Neuronal stem cell (in vitro differentiated cells): ENCODE data around the gene PDZD2.

Source experiments
- DNase-seq: peaks from one replicate; pipeline ENCODE4 v3.0.0-alpha.2; 2013; ENCODE audit warnings: low spot score
- H2AFZ ChIP-seq: one replicate; pipeline ENCODE4 v1.6.1; 2013; ENCODE audit warnings: mild to moderate bottlenecking, low read length, inconsistent platforms
- H2AK5ac ChIP-seq: 2 replicates; pipeline ENCODE4 v1.6.1; 2013; ENCODE audit warnings: low read depth, mild to moderate bottlenecking, inconsistent platforms, low read length, moderate library complexity, mixed read lengths
- H2BK120ac ChIP-seq: 2 replicates; pipeline ENCODE4 v1.6.1; 2013; ENCODE audit warnings: low read depth, mild to moderate bottlenecking, inconsistent platforms, low read length, moderate library complexity, mixed read lengths
- H2BK12ac ChIP-seq: one replicate; pipeline ENCODE4 v1.6.1; 2013; ENCODE audit warnings: low read length, inconsistent platforms
- H2BK15ac ChIP-seq: 2 replicates; pipeline ENCODE4 v1.6.1; 2013; ENCODE audit warnings: mild to moderate bottlenecking, low read length, inconsistent platforms, mixed read lengths
- H2BK5ac ChIP-seq: one replicate; pipeline ENCODE4 v1.6.1; 2013; ENCODE audit warnings: inconsistent platforms, mild to moderate bottlenecking, low read length, moderate library complexity
- H3K14ac ChIP-seq: one replicate; pipeline ENCODE4 v1.6.1; 2013; ENCODE audit warnings: low read length, inconsistent platforms
- H3K18ac ChIP-seq: 2 replicates; pipeline ENCODE4 v1.6.1; 2013; ENCODE audit warnings: low read length, inconsistent platforms
- H3K23ac ChIP-seq: 2 replicates; pipeline ENCODE4 v1.6.1; 2013; ENCODE audit warnings: low read depth, mild to moderate bottlenecking, mixed read lengths, low read length, inconsistent platforms; ENCODE audit not compliant: poor library complexity
- H3K27ac ChIP-seq: replicated peaks from 3 replicates; pipeline ENCODE4 v1.5.1; 2013; ENCODE audit warnings: low read length, inconsistent platforms
- H3K27me3 ChIP-seq, 3 experiments: 2 replicates each; pipeline ENCODE4 v1.6.1; 2013; ENCODE audit warnings: low read length in 3 of 3, mild to moderate bottlenecking in 2 of 3, inconsistent platforms in 1 of 3, low read depth in 1 of 3, mixed read lengths in 1 of 3, moderate library complexity in 1 of 3; ENCODE audit not compliant: control insufficient read depth in 3 of 3, insufficient read depth in 3 of 3
- H3K36me3 ChIP-seq, 2 donors: replicated peaks in 1 of 2; 2 replicates each; pipeline ENCODE4 v1.6.1; 2013; ENCODE audit warnings: low read length in 2 of 2; ENCODE audit not compliant: control insufficient read depth in 2 of 2, insufficient read depth in 2 of 2
- H3K4ac ChIP-seq: 2 replicates; pipeline ENCODE4 v1.6.1; 2013; ENCODE audit warnings: inconsistent platforms, mild to moderate bottlenecking, low read length, moderate library complexity
- H3K4me1 ChIP-seq, 2 donors: 1 replicate in 1 of 2; 2 replicates in 1 of 2; pipeline ENCODE4 v1.6.1; 2013; ENCODE audit warnings: low read length in 2 of 2, low read depth in 1 of 2; ENCODE audit not compliant: control insufficient read depth in 2 of 2, insufficient read depth in 1 of 2
- H3K4me2 ChIP-seq: one replicate; pipeline ENCODE4 v1.6.1; 2013; ENCODE audit warnings: mild to moderate bottlenecking, low read length, inconsistent platforms; ENCODE audit not compliant: insufficient read depth, poor library complexity, severe bottlenecking
- H3K4me3 ChIP-seq, 2 donors: 2 replicates each; pipeline ENCODE4 v1.5.1; 2013; ENCODE audit warnings: low read length in 2 of 2, mild to moderate bottlenecking in 2 of 2, inconsistent platforms in 1 of 2, moderate library complexity in 1 of 2
- H3K79me1 ChIP-seq: one replicate; pipeline ENCODE4 v1.6.1; 2013; ENCODE audit warnings: low read depth, mild to moderate bottlenecking, inconsistent platforms, low read length, moderate library complexity
- H3K9ac ChIP-seq: one replicate; pipeline ENCODE4 v1.6.1; 2013; ENCODE audit warnings: mild to moderate bottlenecking, low read depth, low read length, inconsistent platforms; ENCODE audit not compliant: poor library complexity
- H3K9me3 ChIP-seq, 2 donors: replicated peaks in 1 of 2; 2 replicates each; pipeline versions ENCODE3 to v1.6.1; 2013; ENCODE audit warnings: low read length in 2 of 2, mild to moderate bottlenecking in 2 of 2, inconsistent platforms in 1 of 2, low read depth in 1 of 2, mixed read lengths in 1 of 2, moderate library complexity in 1 of 2; ENCODE audit not compliant: control insufficient read depth in 2 of 2, insufficient read depth in 1 of 2
- H4K8ac ChIP-seq: one replicate; pipeline ENCODE4 v1.6.1; 2013; ENCODE audit warnings: low read depth, mild to moderate bottlenecking, inconsistent platforms, low read length, moderate library complexity
- H4K91ac ChIP-seq: one replicate; pipeline ENCODE4 v1.6.1; 2013; ENCODE audit warnings: low read length, low read depth, mild to moderate bottlenecking, inconsistent platforms; ENCODE audit not compliant: poor library complexity
- WGBS, 2 donors: extraction: QIAGEN DNeasy Blood & Tissue Kit; methylation state at CpG; one replicate each; pipeline ENCODE4 v1.1.7; 2013; ENCODE audit warnings: missing lambda C conversion rate in 2 of 2, mixed read lengths in 1 of 2; ENCODE audit not compliant: insufficient read length in 2 of 2, insufficient replicate concordance in 1 of 2; ENCODE audit errors: extremely low coverage in 2 of 2; 5-methylcytosine and 5-hydroxymethylcytosine counted together

Gene PDZD2

DNA sequence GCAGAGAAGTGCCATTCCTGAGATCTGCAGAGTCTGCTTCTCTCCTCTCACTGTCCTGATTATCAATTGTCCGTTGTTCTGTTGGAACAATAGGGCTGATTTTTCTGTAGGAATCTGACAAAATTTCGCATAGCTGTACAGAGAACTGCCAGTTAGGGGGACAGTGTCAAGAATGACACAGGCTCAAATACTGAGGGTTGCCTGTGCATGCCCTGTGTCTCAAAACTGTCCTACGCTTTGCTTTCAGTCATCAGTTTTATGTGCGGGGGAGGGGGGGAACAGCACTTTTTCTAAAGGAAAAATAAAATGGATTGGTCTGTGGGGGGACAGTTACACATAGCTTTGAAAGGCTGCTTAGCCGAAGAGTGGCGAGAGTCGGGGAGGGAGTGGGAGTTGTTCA, 248.6 kb downstream of the PDZD2 start:
- no peaks in the 10 kb centered on the region for H3K9me3 ChIP-seq
- no peaks in the 10 kb centered on the region for H3K27me3 ChIP-seq
- peaks cover 7 to 13% of the 10 kb centered on the region in 2 donors for H3K4me1 ChIP-seq
- no peak overlapping the region for H3K4me3 ChIP-seq
- no peak overlapping the region for H3K9ac ChIP-seq
- WGBS, 2 donors = no CpG with 5 or more reads among the region's 7 CpGs
- no peak overlapping the region for H3K14ac ChIP-seq
- no peak overlapping the region for H2AK5ac ChIP-seq
- no peak overlapping the region for H2BK15ac ChIP-seq
- H2BK12ac ChIP-seq = no peak overlapping the region
- no peaks in the 10 kb centered on the region for H3K79me1 ChIP-seq
- H3K23ac ChIP-seq = no peak overlapping the region
- no peak overlapping the region for H3K27ac ChIP-seq
- H3K4me2 ChIP-seq = no peak overlapping the region
- H2AFZ ChIP-seq = peak overlapping the region; percentile 43
- no peak for DNase-seq
- no peak overlapping the region for H2BK120ac ChIP-seq
- no peak overlapping the region for H2BK5ac ChIP-seq
- H4K8ac ChIP-seq = no peak overlapping the region
- H3K18ac ChIP-seq = peak overlapping the region; percentile 44
- H4K91ac ChIP-seq = no peak overlapping the region
- no peak overlapping the region for H3K4ac ChIP-seq
- H3K36me3 ChIP-seq = no peaks in the 10 kb centered on the region

GRCh38 chr5:31888564-31888963, 249.6 kb downstream of the PDZD2 start:
- no peak overlapping the region for H2AK5ac ChIP-seq
- H3K18ac ChIP-seq = no peak overlapping the region
- H4K91ac ChIP-seq = no peak overlapping the region
- H2AFZ ChIP-seq = peak overlapping the region; percentile 60
- no peak for DNase-seq
- no peak overlapping the region for H3K9ac ChIP-seq
- H2BK15ac ChIP-seq = no peak overlapping the region
- H4K8ac ChIP-seq = no peak overlapping the region
- no peak overlapping the region for H3K4me2 ChIP-seq
- no peak overlapping the region for H2BK12ac ChIP-seq
- no peaks in the 10 kb centered on the region for H3K36me3 ChIP-seq
- peaks cover 7 to 13% of the 10 kb centered on the region in 2 donors for H3K4me1 ChIP-seq
- H3K27ac ChIP-seq = no peak overlapping the region
- H3K79me1 ChIP-seq = no peaks in the 10 kb centered on the region
- H3K4ac ChIP-seq = no peak overlapping the region
- H3K23ac ChIP-seq = no peak overlapping the region
- no peak overlapping the region for H2BK5ac ChIP-seq
- H3K9me3 ChIP-seq = no peaks in the 10 kb centered on the region
- no peak overlapping the region for H2BK120ac ChIP-seq
- no peaks in the 10 kb centered on the region for H3K27me3 ChIP-seq
- WGBS, 2 donors = no CpG with 5 or more reads among the region's 3 CpGs
- no peak overlapping the region for H3K4me3 ChIP-seq
- H3K14ac ChIP-seq = no peak overlapping the region

DNA sequence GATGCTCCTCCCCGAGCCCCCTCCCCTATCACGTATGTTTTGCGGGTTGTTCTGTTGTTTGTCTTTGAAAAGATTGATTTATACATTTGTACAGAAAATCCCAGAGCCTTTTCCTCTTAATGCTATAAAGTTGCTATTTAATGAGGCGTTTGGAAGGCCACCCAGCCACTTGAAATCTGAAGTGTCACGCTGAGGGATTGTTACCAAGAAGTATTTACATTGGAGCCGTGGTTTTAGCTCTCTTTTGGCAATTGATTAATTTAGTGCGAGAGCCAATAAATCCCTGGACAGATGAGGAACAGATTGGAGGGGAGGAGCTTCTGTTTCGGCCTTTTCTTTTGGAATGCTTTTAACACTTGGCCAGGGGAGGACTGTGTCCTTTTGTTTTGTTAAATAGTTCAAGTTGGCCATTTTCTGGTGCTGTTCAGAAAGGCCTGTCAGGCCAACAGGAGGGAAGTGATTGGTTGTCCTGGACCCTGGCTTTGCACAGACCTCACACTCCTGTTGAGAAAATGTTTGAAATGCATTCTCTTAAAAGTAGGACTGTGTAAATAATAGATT, 250.2 kb downstream of the PDZD2 start:
- H2AK5ac ChIP-seq = no peak overlapping the region
- no peak overlapping the region for H3K23ac ChIP-seq
- WGBS, 2 donors = no CpG with 5 or more reads among the region's 8 CpGs
- no peak overlapping the region for H2BK12ac ChIP-seq
- no peak overlapping the region for H3K4ac ChIP-seq
- no peaks in the 10 kb centered on the region for H3K9me3 ChIP-seq
- no peak overlapping the region for H3K4me3 ChIP-seq
- H4K91ac ChIP-seq = no peak overlapping the region
- H2AFZ ChIP-seq = peak overlapping the region; percentile 60
- no peak overlapping the region for H3K4me2 ChIP-seq
- H3K4me1 ChIP-seq = peaks cover 8 to 14% of the 10 kb centered on the region in 2 donors
- H2BK120ac ChIP-seq = no peak overlapping the region
- H4K8ac ChIP-seq = no peak overlapping the region
- no peak overlapping the region for H3K9ac ChIP-seq
- H3K79me1 ChIP-seq = no peaks in the 10 kb centered on the region
- no peak for DNase-seq
- no peak overlapping the region for H2BK5ac ChIP-seq
- H3K14ac ChIP-seq = no peak overlapping the region
- no peaks in the 10 kb centered on the region for H3K36me3 ChIP-seq
- no peak overlapping the region for H2BK15ac ChIP-seq
- no peak overlapping the region for H3K18ac ChIP-seq
- H3K27me3 ChIP-seq = no peaks in the 10 kb centered on the region
- no peak overlapping the region for H3K27ac ChIP-seq

- no peak overlapping the region for H2BK120ac ChIP-seq
- no peak overlapping the region for H3K4me3 ChIP-seq
- H3K14ac ChIP-seq = no peak overlapping the region
- H2BK15ac ChIP-seq = no peak overlapping the region
- no peak overlapping the region for H2BK5ac ChIP-seq
- H3K18ac ChIP-seq = no peak overlapping the region
- no peaks in the 10 kb centered on the region for H3K9me3 ChIP-seq
- H3K9ac ChIP-seq = no peak overlapping the region
- no peak overlapping the region for H4K91ac ChIP-seq
- H4K8ac ChIP-seq = no peak overlapping the region
- H3K79me1 ChIP-seq = no peaks in the 10 kb centered on the region
- no peak overlapping the region for H2AK5ac ChIP-seq
- H3K27ac ChIP-seq = no peak overlapping the region
- WGBS, 2 donors = no CpG with 5 or more reads among the region's 7 CpGs
- no peaks in the 10 kb centered on the region for H3K27me3 ChIP-seq
- H3K36me3 ChIP-seq = no peaks in the 10 kb centered on the region
- no peak overlapping the region for H2AFZ ChIP-seq
- H3K4ac ChIP-seq = no peak overlapping the region
- no peak for DNase-seq
- peaks cover 10 to 15% of the 10 kb centered on the region in 2 donors for H3K4me1 ChIP-seq
- H2BK12ac ChIP-seq = no peak overlapping the region
- H3K4me2 ChIP-seq = no peak overlapping the region
- H3K23ac ChIP-seq = no peak overlapping the region
These were observed 251.1 kb downstream of the PDZD2 start for GRCh38 chr5:31890046-31890445.
